ENCODE results near the gene NAPEPLD. TPM values are rescaled to one million over a fixed set of nuclear protein-coding genes. Genes with fewer than 3 reads are reported as not detected.

The NAPEPLD gene
- total and polyA plus RNA-seq, 2 of the 8 experiments (the other 6 are each of a cell fraction or from before 2014, with no cell fraction given): 4.2 to 9.9 TPM

DNA sequence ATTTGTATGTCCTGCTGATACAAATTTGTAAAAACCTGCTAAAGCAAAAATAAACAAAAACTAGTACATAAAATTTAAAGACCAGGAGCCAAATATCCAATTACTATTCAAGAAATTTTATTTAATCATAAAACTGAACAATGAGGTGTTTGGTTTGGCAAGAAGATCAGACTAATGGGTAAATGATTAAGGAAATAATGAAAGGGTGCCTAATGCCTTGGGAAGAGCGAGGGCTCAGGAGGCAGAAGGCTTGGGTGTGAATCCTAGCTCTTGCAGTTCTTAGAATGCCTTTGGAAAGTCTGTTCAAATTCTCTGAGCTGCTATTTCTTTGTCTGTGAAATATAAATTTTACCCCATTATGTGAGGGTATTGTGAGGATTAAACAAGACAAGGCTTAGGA lies 32.4 kb downstream of the NAPEPLD start (continued):
- TF ChIP-seq, protein P1, sequence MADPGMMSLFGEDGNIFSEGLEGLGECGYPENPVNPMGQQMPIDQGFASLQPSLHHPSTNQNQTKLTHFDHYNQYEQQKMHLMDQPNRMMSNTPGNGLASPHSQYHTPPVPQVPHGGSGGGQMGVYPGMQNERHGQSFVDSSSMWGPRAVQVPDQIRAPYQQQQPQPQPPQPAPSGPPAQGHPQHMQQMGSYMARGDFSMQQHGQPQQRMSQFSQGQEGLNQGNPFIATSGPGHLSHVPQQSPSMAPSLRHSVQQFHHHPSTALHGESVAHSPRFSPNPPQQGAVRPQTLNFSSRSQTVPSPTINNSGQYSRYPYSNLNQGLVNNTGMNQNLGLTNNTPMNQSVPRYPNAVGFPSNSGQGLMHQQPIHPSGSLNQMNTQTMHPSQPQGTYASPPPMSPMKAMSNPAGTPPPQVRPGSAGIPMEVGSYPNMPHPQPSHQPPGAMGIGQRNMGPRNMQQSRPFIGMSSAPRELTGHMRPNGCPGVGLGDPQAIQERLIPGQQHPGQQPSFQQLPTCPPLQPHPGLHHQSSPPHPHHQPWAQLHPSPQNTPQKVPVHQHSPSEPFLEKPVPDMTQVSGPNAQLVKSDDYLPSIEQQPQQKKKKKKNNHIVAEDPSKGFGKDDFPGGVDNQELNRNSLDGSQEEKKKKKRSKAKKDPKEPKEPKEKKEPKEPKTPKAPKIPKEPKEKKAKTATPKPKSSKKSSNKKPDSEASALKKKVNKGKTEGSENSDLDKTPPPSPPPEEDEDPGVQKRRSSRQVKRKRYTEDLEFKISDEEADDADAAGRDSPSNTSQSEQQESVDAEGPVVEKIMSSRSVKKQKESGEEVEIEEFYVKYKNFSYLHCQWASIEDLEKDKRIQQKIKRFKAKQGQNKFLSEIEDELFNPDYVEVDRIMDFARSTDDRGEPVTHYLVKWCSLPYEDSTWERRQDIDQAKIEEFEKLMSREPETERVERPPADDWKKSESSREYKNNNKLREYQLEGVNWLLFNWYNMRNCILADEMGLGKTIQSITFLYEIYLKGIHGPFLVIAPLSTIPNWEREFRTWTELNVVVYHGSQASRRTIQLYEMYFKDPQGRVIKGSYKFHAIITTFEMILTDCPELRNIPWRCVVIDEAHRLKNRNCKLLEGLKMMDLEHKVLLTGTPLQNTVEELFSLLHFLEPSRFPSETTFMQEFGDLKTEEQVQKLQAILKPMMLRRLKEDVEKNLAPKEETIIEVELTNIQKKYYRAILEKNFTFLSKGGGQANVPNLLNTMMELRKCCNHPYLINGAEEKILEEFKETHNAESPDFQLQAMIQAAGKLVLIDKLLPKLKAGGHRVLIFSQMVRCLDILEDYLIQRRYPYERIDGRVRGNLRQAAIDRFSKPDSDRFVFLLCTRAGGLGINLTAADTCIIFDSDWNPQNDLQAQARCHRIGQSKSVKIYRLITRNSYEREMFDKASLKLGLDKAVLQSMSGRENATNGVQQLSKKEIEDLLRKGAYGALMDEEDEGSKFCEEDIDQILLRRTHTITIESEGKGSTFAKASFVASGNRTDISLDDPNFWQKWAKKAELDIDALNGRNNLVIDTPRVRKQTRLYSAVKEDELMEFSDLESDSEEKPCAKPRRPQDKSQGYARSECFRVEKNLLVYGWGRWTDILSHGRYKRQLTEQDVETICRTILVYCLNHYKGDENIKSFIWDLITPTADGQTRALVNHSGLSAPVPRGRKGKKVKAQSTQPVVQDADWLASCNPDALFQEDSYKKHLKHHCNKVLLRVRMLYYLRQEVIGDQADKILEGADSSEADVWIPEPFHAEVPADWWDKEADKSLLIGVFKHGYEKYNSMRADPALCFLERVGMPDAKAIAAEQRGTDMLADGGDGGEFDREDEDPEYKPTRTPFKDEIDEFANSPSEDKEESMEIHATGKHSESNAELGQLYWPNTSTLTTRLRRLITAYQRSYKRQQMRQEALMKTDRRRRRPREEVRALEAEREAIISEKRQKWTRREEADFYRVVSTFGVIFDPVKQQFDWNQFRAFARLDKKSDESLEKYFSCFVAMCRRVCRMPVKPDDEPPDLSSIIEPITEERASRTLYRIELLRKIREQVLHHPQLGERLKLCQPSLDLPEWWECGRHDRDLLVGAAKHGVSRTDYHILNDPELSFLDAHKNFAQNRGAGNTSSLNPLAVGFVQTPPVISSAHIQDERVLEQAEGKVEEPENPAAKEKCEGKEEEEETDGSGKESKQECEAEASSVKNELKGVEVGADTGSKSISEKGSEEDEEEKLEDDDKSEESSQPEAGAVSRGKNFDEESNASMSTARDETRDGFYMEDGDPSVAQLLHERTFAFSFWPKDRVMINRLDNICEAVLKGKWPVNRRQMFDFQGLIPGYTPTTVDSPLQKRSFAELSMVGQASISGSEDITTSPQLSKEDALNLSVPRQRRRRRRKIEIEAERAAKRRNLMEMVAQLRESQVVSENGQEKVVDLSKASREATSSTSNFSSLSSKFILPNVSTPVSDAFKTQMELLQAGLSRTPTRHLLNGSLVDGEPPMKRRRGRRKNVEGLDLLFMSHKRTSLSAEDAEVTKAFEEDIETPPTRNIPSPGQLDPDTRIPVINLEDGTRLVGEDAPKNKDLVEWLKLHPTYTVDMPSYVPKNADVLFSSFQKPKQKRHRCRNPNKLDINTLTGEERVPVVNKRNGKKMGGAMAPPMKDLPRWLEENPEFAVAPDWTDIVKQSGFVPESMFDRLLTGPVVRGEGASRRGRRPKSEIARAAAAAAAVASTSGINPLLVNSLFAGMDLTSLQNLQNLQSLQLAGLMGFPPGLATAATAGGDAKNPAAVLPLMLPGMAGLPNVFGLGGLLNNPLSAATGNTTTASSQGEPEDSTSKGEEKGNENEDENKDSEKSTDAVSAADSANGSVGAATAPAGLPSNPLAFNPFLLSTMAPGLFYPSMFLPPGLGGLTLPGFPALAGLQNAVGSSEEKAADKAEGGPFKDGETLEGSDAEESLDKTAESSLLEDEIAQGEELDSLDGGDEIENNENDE (IDR thresholded peaks at IDR 0.05; ENCODE audit: insufficient replicate concordance, low read length): no peak
- TF ChIP-seq TCF12 (IDR thresholded peaks at IDR 0.05; ENCODE audit: low read depth, low read length) (no peak), ASH2L (IDR thresholded peaks at IDR 0.05; ENCODE audit: low read length) (no peak), SUZ12 (IDR thresholded peaks at IDR 0.05; ENCODE audit: low read length) (no peak), JUND (IDR thresholded peaks at IDR 0.05; ENCODE audit: low read length) (no peak), KDM1A (IDR thresholded peaks at IDR 0.05; ENCODE audit: borderline replicate concordance, low read length) (no peak), BACH1 (IDR thresholded peaks at IDR 0.05; ENCODE audit: low read length) (no peak), POLR2AphosphoS5 (IDR thresholded peaks at IDR 0.05; ENCODE audit: low read depth, low read length) (no peak)
- TF ChIP-seq, protein P2, sequence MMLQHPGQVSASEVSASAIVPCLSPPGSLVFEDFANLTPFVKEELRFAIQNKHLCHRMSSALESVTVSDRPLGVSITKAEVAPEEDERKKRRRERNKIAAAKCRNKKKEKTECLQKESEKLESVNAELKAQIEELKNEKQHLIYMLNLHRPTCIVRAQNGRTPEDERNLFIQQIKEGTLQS (IDR thresholded peaks at IDR 0.05; ENCODE audit: insufficient read depth, low read depth, low read length): no peak

All from H1 (cell line).